ENCODE results near the gene DACH1. TPM values are rescaled to one million over a fixed set of nuclear protein-coding genes. Genes with fewer than 3 reads are reported as not detected.

Gene DACH1
- total RNA-seq, 1 donor from 2014 or later: not detected

GRCh38 chr13:71459708-71460107 is 407.3 kb downstream of the DACH1 start:
- POLR2A ChIA-PET: no interaction called here
- ATAC-seq (ENCODE audit: low read depth) (no peak), DNase-seq (no peak)
- peaks cover 2% of the 10 kb centered on the region for H3K4me1 Mint-ChIP-seq
- no peak for TF ChIP-seq CTCF (IDR thresholded peaks at IDR 0.05)
- H3K36me3 Mint-ChIP-seq (ENCODE audit: low read depth): no peaks in the 10 kb centered on the region
- CTCF ChIA-PET: no interaction called here
- H3K9me3 Mint-ChIP-seq: peaks cover 2% of the 10 kb centered on the region
- H3K27me3 Mint-ChIP-seq: no peaks in the 10 kb centered on the region
- no peak overlapping the region for H3K4me3 Mint-ChIP-seq
- no peak overlapping the region for H3K27ac Mint-ChIP-seq
- intact Hi-C loops (cut with micrococcal nuclease): no loop called here

GRCh38 chr13:71457645-71458044 is 409.4 kb downstream of the DACH1 start:
- DNase-seq: no peak
- CTCF ChIA-PET: no interaction called here
- H3K4me1 Mint-ChIP-seq: peaks cover 2% of the 10 kb centered on the region
- intact Hi-C loops (cut with micrococcal nuclease): no loop called here
- H3K36me3 Mint-ChIP-seq (ENCODE audit: low read depth): no peaks in the 10 kb centered on the region
- H3K27me3 Mint-ChIP-seq: no peaks in the 10 kb centered on the region
- peaks cover 2% of the 10 kb centered on the region for H3K9me3 Mint-ChIP-seq
- no peak for TF ChIP-seq CTCF (IDR thresholded peaks at IDR 0.05)
- ATAC-seq (ENCODE audit: low read depth): no peak
- POLR2A ChIA-PET: no interaction called here
- no peak overlapping the region for H3K27ac Mint-ChIP-seq
- no peak overlapping the region for H3K4me3 Mint-ChIP-seq

GRCh38 chr13:71456136-71456535 is 410.9 kb downstream of the DACH1 start:
- no peaks in the 10 kb centered on the region for H3K36me3 Mint-ChIP-seq (ENCODE audit: low read depth)
- DNase-seq: no peak
- intact Hi-C loops (cut with micrococcal nuclease): no loop called here
- H3K9me3 Mint-ChIP-seq: peaks cover 2% of the 10 kb centered on the region
- no peak overlapping the region for H3K4me3 Mint-ChIP-seq
- TF ChIP-seq CTCF (IDR thresholded peaks at IDR 0.05): no peak
- peaks cover 2% of the 10 kb centered on the region for H3K4me1 Mint-ChIP-seq
- ChIA-PET POLR2A (no interaction called here), CTCF (no interaction called here)
- no peaks in the 10 kb centered on the region for H3K27me3 Mint-ChIP-seq
- no peak for ATAC-seq (ENCODE audit: low read depth)
- no peak overlapping the region for H3K27ac Mint-ChIP-seq

GRCh38 chr13:71454509-71454908 is 412.5 kb downstream of the DACH1 start:
- ChIA-PET CTCF (no interaction called here), POLR2A (no interaction called here)
- H3K4me1 Mint-ChIP-seq: no peaks in the 10 kb centered on the region
- H3K27ac Mint-ChIP-seq: no peak overlapping the region
- no peaks in the 10 kb centered on the region for H3K36me3 Mint-ChIP-seq (ENCODE audit: low read depth)
- intact Hi-C loops (cut with micrococcal nuclease): no loop called here
- TF ChIP-seq CTCF (IDR thresholded peaks at IDR 0.05): no peak
- no peak overlapping the region for H3K4me3 Mint-ChIP-seq
- no peak for DNase-seq
- H3K9me3 Mint-ChIP-seq: no peaks in the 10 kb centered on the region
- H3K27me3 Mint-ChIP-seq: no peaks in the 10 kb centered on the region
- ATAC-seq (ENCODE audit: low read depth): no peak

DNA sequence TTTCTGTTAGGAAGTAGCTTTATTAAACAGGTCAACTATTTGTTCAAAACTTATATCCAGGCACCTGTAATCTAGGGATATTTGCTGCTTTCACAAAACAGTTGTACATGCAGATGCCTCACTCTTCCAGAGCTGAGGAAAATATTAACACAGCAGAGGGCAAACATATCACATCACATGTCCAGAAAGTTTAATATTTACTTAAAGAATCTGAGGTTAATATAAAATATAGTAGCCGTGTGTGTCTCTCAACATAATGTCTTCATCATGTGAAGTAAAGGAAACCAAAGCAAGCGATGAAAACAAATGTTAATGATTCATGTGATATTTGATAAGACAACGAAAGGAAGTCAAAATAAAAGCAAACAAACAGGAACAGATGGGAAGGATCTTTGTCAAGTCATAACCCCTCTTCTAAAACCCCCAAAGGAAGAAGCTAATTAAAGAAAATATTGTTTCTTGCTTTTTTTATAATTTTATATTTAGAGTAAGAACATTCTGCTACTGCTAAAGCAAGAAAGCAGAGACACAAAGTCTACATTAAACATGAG is 418.8 kb downstream of the DACH1 start:
- ChIA-PET POLR2A (no interaction called here), CTCF (no interaction called here)
- DNase-seq: no peak
- Mint-ChIP-seq H3K36me3 (ENCODE audit: low read depth) (no peaks in the 10 kb centered on the region), H3K9me3 (no peaks in the 10 kb centered on the region), H3K4me1 (no peaks in the 10 kb centered on the region), H3K4me3 (no peak overlapping the region), H3K27ac (no peak overlapping the region), H3K27me3 (no peaks in the 10 kb centered on the region)
- no peak for ATAC-seq (ENCODE audit: low read depth)
- intact Hi-C loops (cut with micrococcal nuclease): no loop called here
- TF ChIP-seq CTCF (IDR thresholded peaks at IDR 0.05): no peak
